Measurements from ENCODE around the gene TAS2R5. TPM values are rescaled to one million over a fixed set of nuclear protein-coding genes. Genes with fewer than 3 reads are reported as not detected.

TAS2R5 gene
- total RNA-seq, 1 donor from 2014 or later = 1.9 TPM

- Mint-ChIP-seq H3K4me3 (ENCODE audit: unreplicated experiment) (no peak overlapping the region), H3K36me3 (ENCODE audit: low read depth, unreplicated experiment) (no peaks in the 10 kb centered on the region), H3K27me3 (ENCODE audit: unreplicated experiment) (no peaks in the 10 kb centered on the region), H3K4me1 (ENCODE audit: unreplicated experiment) (no peaks in the 10 kb centered on the region), H3K9me3 (ENCODE audit: unreplicated experiment) (no peaks in the 10 kb centered on the region), H3K27ac (ENCODE audit: unreplicated experiment) (no peak overlapping the region)
- no peak for DNase-seq (ENCODE audit: low spot score)
- no peak for TF ChIP-seq CTCF (IDR thresholded peaks at IDR 0.05; ENCODE audit: unreplicated experiment)
Measured at GRCh38 chr7:141837683-141838082, 47.7 kb downstream of the TAS2R5 start.

- DNase-seq (ENCODE audit: low spot score) = no peak
- no peak for TF ChIP-seq CTCF (IDR thresholded peaks at IDR 0.05; ENCODE audit: unreplicated experiment)
- Mint-ChIP-seq H3K4me1 (ENCODE audit: unreplicated experiment) (no peaks in the 10 kb centered on the region), H3K9me3 (ENCODE audit: unreplicated experiment) (no peaks in the 10 kb centered on the region), H3K27ac (ENCODE audit: unreplicated experiment) (no peak overlapping the region), H3K27me3 (ENCODE audit: unreplicated experiment) (no peaks in the 10 kb centered on the region), H3K4me3 (ENCODE audit: unreplicated experiment) (no peak overlapping the region), H3K36me3 (ENCODE audit: low read depth, unreplicated experiment) (no peaks in the 10 kb centered on the region)
Measured at GRCh38 chr7:141838581-141838980, 48.6 kb downstream of the TAS2R5 start.

GRCh38 chr7:141839256-141839655 lies 49.2 kb downstream of the TAS2R5 start:
- Mint-ChIP-seq H3K9me3 (ENCODE audit: unreplicated experiment) (no peaks in the 10 kb centered on the region), H3K4me3 (ENCODE audit: unreplicated experiment) (no peak overlapping the region), H3K27ac (ENCODE audit: unreplicated experiment) (no peak overlapping the region), H3K27me3 (ENCODE audit: unreplicated experiment) (no peaks in the 10 kb centered on the region), H3K4me1 (ENCODE audit: unreplicated experiment) (no peaks in the 10 kb centered on the region), H3K36me3 (ENCODE audit: low read depth, unreplicated experiment) (no peaks in the 10 kb centered on the region)
- no peak for DNase-seq (ENCODE audit: low spot score)
- no peak for TF ChIP-seq CTCF (IDR thresholded peaks at IDR 0.05; ENCODE audit: unreplicated experiment)

- DNase-seq (ENCODE audit: low spot score) = no peak
- H3K4me3 Mint-ChIP-seq (ENCODE audit: unreplicated experiment) = no peak overlapping the region
- H3K27ac Mint-ChIP-seq (ENCODE audit: unreplicated experiment) = no peak overlapping the region
- no peaks in the 10 kb centered on the region for H3K36me3 Mint-ChIP-seq (ENCODE audit: low read depth, unreplicated experiment)
- no peak for TF ChIP-seq CTCF (IDR thresholded peaks at IDR 0.05; ENCODE audit: unreplicated experiment)
- H3K9me3 Mint-ChIP-seq (ENCODE audit: unreplicated experiment) = no peaks in the 10 kb centered on the region
- no peaks in the 10 kb centered on the region for H3K4me1 Mint-ChIP-seq (ENCODE audit: unreplicated experiment)
- no peaks in the 10 kb centered on the region for H3K27me3 Mint-ChIP-seq (ENCODE audit: unreplicated experiment)
Measured at GRCh38 chr7:141840708-141841107, 50.7 kb downstream of the TAS2R5 start.

Other genes starting within 250 kb of the TAS2R5 start
- gene AGK, start 238.8 kb upstream of the TAS2R5 start, total RNA-seq (ENCODE audit: unreplicated experiment) = 32.0 TPM
- gene DENND11, start 88.1 kb upstream of the TAS2R5 start, total RNA-seq (ENCODE audit: unreplicated experiment) = 77.0 TPM
- gene WEE2, start 81.9 kb upstream of the TAS2R5 start, total RNA-seq (ENCODE audit: unreplicated experiment) = 0.33 TPM
- gene SSBP1, start 51.9 kb upstream of the TAS2R5 start, total RNA-seq (ENCODE audit: unreplicated experiment) = 130 TPM
- gene TAS2R3, start 26.1 kb upstream of the TAS2R5 start, total RNA-seq (ENCODE audit: unreplicated experiment) = 0.74 TPM
- 1.1 TPM for gene TAS2R4, start 13.5 kb upstream of the TAS2R5 start, total RNA-seq (ENCODE audit: unreplicated experiment)
- not detected for gene PRSS37, start 51.3 kb downstream of the TAS2R5 start, total RNA-seq (ENCODE audit: unreplicated experiment)
- gene OR9A4, start 126.2 kb downstream of the TAS2R5 start, total RNA-seq (ENCODE audit: unreplicated experiment) = not detected
- gene CLEC5A, start 156.8 kb downstream of the TAS2R5 start, total RNA-seq (ENCODE audit: unreplicated experiment) = not detected
- not detected for gene TAS2R38, start 183.6 kb downstream of the TAS2R5 start, total RNA-seq (ENCODE audit: unreplicated experiment)
- 2.3 TPM for gene MGAM, start 205.7 kb downstream of the TAS2R5 start, total RNA-seq (ENCODE audit: unreplicated experiment)